Smooth muscle cell of the coronary artery (primary cell): ENCODE results near the gene MXRA5. TPM values are rescaled to one million over a fixed set of nuclear protein-coding genes. Genes with fewer than 3 reads are reported as not detected.

Experiments
- total RNA-seq: library from RNA; depleted of rRNA; stranded (reverse); fragments of >200 nt; gene quantifications from 2 replicates; pipeline ENCODE4 v1.2.3, GENCODE V29; 2014; ENCODE audit warnings: low replicate concordance

MXRA5 gene, protein sequence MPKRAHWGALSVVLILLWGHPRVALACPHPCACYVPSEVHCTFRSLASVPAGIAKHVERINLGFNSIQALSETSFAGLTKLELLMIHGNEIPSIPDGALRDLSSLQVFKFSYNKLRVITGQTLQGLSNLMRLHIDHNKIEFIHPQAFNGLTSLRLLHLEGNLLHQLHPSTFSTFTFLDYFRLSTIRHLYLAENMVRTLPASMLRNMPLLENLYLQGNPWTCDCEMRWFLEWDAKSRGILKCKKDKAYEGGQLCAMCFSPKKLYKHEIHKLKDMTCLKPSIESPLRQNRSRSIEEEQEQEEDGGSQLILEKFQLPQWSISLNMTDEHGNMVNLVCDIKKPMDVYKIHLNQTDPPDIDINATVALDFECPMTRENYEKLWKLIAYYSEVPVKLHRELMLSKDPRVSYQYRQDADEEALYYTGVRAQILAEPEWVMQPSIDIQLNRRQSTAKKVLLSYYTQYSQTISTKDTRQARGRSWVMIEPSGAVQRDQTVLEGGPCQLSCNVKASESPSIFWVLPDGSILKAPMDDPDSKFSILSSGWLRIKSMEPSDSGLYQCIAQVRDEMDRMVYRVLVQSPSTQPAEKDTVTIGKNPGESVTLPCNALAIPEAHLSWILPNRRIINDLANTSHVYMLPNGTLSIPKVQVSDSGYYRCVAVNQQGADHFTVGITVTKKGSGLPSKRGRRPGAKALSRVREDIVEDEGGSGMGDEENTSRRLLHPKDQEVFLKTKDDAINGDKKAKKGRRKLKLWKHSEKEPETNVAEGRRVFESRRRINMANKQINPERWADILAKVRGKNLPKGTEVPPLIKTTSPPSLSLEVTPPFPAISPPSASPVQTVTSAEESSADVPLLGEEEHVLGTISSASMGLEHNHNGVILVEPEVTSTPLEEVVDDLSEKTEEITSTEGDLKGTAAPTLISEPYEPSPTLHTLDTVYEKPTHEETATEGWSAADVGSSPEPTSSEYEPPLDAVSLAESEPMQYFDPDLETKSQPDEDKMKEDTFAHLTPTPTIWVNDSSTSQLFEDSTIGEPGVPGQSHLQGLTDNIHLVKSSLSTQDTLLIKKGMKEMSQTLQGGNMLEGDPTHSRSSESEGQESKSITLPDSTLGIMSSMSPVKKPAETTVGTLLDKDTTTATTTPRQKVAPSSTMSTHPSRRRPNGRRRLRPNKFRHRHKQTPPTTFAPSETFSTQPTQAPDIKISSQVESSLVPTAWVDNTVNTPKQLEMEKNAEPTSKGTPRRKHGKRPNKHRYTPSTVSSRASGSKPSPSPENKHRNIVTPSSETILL (N-terminal part only)
- total RNA-seq, result 0.90 and 24.9 TPM in 2 replicates

DNA sequence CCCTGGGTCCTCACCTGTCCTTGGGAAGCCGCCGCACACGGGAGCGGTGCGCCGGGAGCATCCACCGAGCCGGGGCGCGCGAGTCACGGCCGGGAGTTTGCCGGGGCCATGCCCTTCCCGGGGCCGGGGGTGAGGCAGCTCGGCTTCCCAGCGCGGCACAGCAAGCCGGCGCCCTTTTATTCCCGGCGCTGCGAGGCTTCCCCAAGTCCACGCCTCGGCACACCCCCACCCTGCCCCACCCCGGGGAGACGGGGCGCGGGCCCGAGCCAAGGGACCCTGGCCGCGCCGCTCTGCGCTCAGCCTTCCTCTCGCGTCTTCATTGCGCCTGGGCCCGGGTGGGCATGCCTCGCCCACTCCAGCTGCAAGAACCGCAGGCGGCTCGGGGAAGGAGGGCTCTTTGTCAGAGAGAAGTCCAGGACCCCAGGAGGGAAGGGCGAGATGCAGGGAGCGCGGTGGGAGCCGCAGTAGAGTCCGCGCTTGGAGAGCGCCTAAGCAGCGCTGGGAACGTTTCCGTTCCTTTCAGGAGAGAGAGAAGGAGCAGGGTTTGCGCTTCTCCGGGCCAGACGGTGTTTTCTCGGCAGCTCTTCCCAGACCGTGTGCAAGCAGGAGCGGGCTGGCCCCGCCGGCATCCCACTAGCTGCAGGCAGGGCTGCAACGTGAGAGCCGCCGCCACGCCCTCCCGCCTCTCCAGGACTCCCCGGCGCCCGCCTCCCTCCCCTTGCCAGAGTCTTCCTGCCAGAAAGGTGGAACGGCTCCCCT lies at the start of gene MXRA5:
Gene MXRA5 (minus strand): TSS at position 152 of the 759 bp plus-strand sequence. CDS start 2,819 bp downstream, outside the sequence.

